ENCODE measurements around the gene SAFB. TPM values are rescaled to one million over a fixed set of nuclear protein-coding genes. Genes with fewer than 3 reads are reported as not detected.

The SAFB gene
- total and polyA plus RNA-seq, 2 experiments from 2014 or later: 36.5 to 49.4 TPM

GRCh38 chr19:5615756-5616327 is 7.0 kb upstream of the SAFB start:
- 79 to 82% methylated on average over 17 of the region's 17 CpGs for WGBS, 2 experiments (ENCODE audit: low coverage in 1 of 2, low lambda C conversion rate in 2 of 2, missing lambda C conversion rate in 2 of 2)
- Histone ChIP-seq H3K4me3 (no peak overlapping the region), H4K20me1 (ENCODE audit: insufficient read depth) (0 out of 2 replicates have a peak, but pooled peaks cover 3% of the 10 kb centered on the region), H3K9me2 (ENCODE audit: insufficient read depth) (no peaks in the 10 kb centered on the region), H3K4me1 (ENCODE audit: insufficient read depth) (0 out of 2 replicates have a peak, but pooled peaks cover 11% of the 10 kb centered on the region), H3K9me3 (ENCODE audit: low read depth) (no peaks in the 10 kb centered on the region), H3K27ac (no peak overlapping the region), H3F3A (ENCODE audit: insufficient read depth) (peaks cover 6% of the 10 kb centered on the region; the same call in 1 of the 2 replicates), H3K79me2 (ENCODE audit: insufficient read depth) (peaks cover 89% of the 10 kb centered on the region), H2AFZ (no peak overlapping the region), H3K9ac (no peak overlapping the region), H3K36me3 (ENCODE audit: low read depth) (peaks cover 64% of the 10 kb centered on the region), H3K4me2 (ENCODE audit: unreplicated experiment) (no peak overlapping the region), H3K27me3 (replicated peaks; ENCODE audit: insufficient read depth) (no peaks in the 10 kb centered on the region)
- in situ Hi-C loops (cut with MboI): no loop called here
- DNase-seq: peak; percentile 34
- TF ChIP-seq EZH2phosphoT487 (IDR thresholded peaks at IDR 0.05; ENCODE audit: insufficient read depth, low read depth): no peak
- TF ChIP-seq EZH2 (IDR thresholded peaks at IDR 0.05; ENCODE audit: insufficient read depth, poor library complexity, severe bottlenecking): no peak

GRCh38 chr19:5617080-5617479 is 5.8 kb upstream of the SAFB start:
- Histone ChIP-seq H3K27ac (no peak overlapping the region), H3K27me3 (replicated peaks; ENCODE audit: insufficient read depth) (no peaks in the 10 kb centered on the region), H3K36me3 (ENCODE audit: low read depth) (peaks cover 59% of the 10 kb centered on the region), H3K79me2 (ENCODE audit: insufficient read depth) (peaks cover 97% of the 10 kb centered on the region), H3K9me3 (ENCODE audit: low read depth) (no peaks in the 10 kb centered on the region), H3F3A (ENCODE audit: insufficient read depth) (peaks cover 10% of the 10 kb centered on the region), H3K4me3 (no peak overlapping the region), H3K9ac (no peak overlapping the region), H4K20me1 (ENCODE audit: insufficient read depth) (0 out of 2 replicates have a peak, but pooled peaks cover 3% of the 10 kb centered on the region), H2AFZ (no peak overlapping the region), H3K4me2 (ENCODE audit: unreplicated experiment) (no peak overlapping the region), H3K9me2 (ENCODE audit: insufficient read depth) (no peaks in the 10 kb centered on the region), H3K4me1 (ENCODE audit: insufficient read depth) (peaks cover 18% of the 10 kb centered on the region; the same call in 1 of the 2 replicates)
- DNase-seq: no peak
- in situ Hi-C loops (cut with MboI): no loop called here
- 93 to 94% methylated on average over 1 of the region's 1 CpG for WGBS, 2 experiments (ENCODE audit: low coverage in 1 of 2, low lambda C conversion rate in 2 of 2, missing lambda C conversion rate in 2 of 2)
- TF ChIP-seq EZH2 (IDR thresholded peaks at IDR 0.05; ENCODE audit: insufficient read depth, poor library complexity, severe bottlenecking) (no peak), EZH2phosphoT487 (IDR thresholded peaks at IDR 0.05; ENCODE audit: insufficient read depth, low read depth) (no peak)

GRCh38 chr19:5618591-5618990 is 4.3 kb upstream of the SAFB start:
- in situ Hi-C loops (cut with MboI): no loop called here
- TF ChIP-seq EZH2phosphoT487 (IDR thresholded peaks at IDR 0.05; ENCODE audit: insufficient read depth, low read depth) (no peak), EZH2 (IDR thresholded peaks at IDR 0.05; ENCODE audit: insufficient read depth, poor library complexity, severe bottlenecking) (no peak)
- H3K79me2 ChIP-seq (ENCODE audit: insufficient read depth): peaks cover 94% of the 10 kb centered on the region
- no peak overlapping the region for H3K4me3 ChIP-seq
- no peaks in the 10 kb centered on the region for H3K9me3 ChIP-seq (ENCODE audit: low read depth)
- H3K4me2 ChIP-seq (ENCODE audit: unreplicated experiment): no peak overlapping the region
- 87 to 89% methylated on average over 9 of the region's 9 CpGs for WGBS, 2 experiments (ENCODE audit: low coverage in 1 of 2, low lambda C conversion rate in 2 of 2, missing lambda C conversion rate in 2 of 2)
- DNase-seq: no peak
- no peak overlapping the region for H2AFZ ChIP-seq
- H3K9me2 ChIP-seq (ENCODE audit: insufficient read depth): no peaks in the 10 kb centered on the region
- no peak overlapping the region for H3K9ac ChIP-seq
- peaks cover 18% of the 10 kb centered on the region; the same call in 1 of the 2 replicates for H3K4me1 ChIP-seq (ENCODE audit: insufficient read depth)
- H3K27ac ChIP-seq: no peak overlapping the region
- 0 out of 2 replicates have a peak, but pooled peaks cover 3% of the 10 kb centered on the region for H4K20me1 ChIP-seq (ENCODE audit: insufficient read depth)
- peaks cover 44% of the 10 kb centered on the region for H3K36me3 ChIP-seq (ENCODE audit: low read depth)
- H3K27me3 ChIP-seq (replicated peaks; ENCODE audit: insufficient read depth): no peaks in the 10 kb centered on the region
- H3F3A ChIP-seq (ENCODE audit: insufficient read depth): peaks cover 10% of the 10 kb centered on the region

- peaks cover 31% of the 10 kb centered on the region for H3K36me3 ChIP-seq (ENCODE audit: low read depth)
- no peak overlapping the region for H3K27ac ChIP-seq
- H3K79me2 ChIP-seq (ENCODE audit: insufficient read depth): peaks cover 94% of the 10 kb centered on the region
- no peak overlapping the region for H2AFZ ChIP-seq
- 0 out of 2 replicates have a peak, but pooled peaks cover 3% of the 10 kb centered on the region for H4K20me1 ChIP-seq (ENCODE audit: insufficient read depth)
- no peak overlapping the region for H3K4me3 ChIP-seq
- no peaks in the 10 kb centered on the region for H3K9me2 ChIP-seq (ENCODE audit: insufficient read depth)
- no peaks in the 10 kb centered on the region for H3K9me3 ChIP-seq (ENCODE audit: low read depth)
- WGBS, 2 experiments (ENCODE audit: low coverage in 1 of 2, low lambda C conversion rate in 2 of 2, missing lambda C conversion rate in 2 of 2): 75 to 78% methylated on average over 3 of the region's 3 CpGs
- H3K27me3 ChIP-seq (replicated peaks; ENCODE audit: insufficient read depth): no peaks in the 10 kb centered on the region
- DNase-seq: no peak
- H3K9ac ChIP-seq: peak overlapping the region; percentile 1; the same call in 1 of the 2 replicates
- H3K4me1 ChIP-seq (ENCODE audit: insufficient read depth): peaks cover 25% of the 10 kb centered on the region; the same call in 1 of the 2 replicates
- in situ Hi-C loops (cut with MboI): no loop called here
- no peak overlapping the region for H3K4me2 ChIP-seq (ENCODE audit: unreplicated experiment)
- TF ChIP-seq EZH2 (IDR thresholded peaks at IDR 0.05; ENCODE audit: insufficient read depth, poor library complexity, severe bottlenecking) (no peak), EZH2phosphoT487 (IDR thresholded peaks at IDR 0.05; ENCODE audit: insufficient read depth, low read depth) (no peak)
- H3F3A ChIP-seq (ENCODE audit: insufficient read depth): peaks cover 4% of the 10 kb centered on the region; the same call in 1 of the 2 replicates
Observed at GRCh38 chr19:5619946-5620345, 2.9 kb upstream of the SAFB start.
